ENCODE measurements around the gene TBC1D32.

The TBC1D32 gene

GRCh38 chr6:121142093-121142492 is 192.2 kb downstream of the TBC1D32 start:
- no peak overlapping the region for H2BK15ac ChIP-seq (ENCODE audit: low read length)
- H3K27me3 ChIP-seq (ENCODE audit: control insufficient read depth in 3 of 3, insufficient read depth in 3 of 3, low read depth in 1 of 3, low read length in 3 of 3): no peaks in the 10 kb centered on the region
- no peak overlapping the region for H2AFZ ChIP-seq (ENCODE audit: low read length)
- no peaks in the 10 kb centered on the region for H3K79me1 ChIP-seq (ENCODE audit: low read depth, low read length)
- no peak for DNase-seq (ENCODE audit: low spot score)
- no peak overlapping the region for H3K4ac ChIP-seq (ENCODE audit: low read length)
- no peak overlapping the region for H4K8ac ChIP-seq (ENCODE audit: low read depth, low read length)
- H4K91ac ChIP-seq (ENCODE audit: low read depth, low read length, poor library complexity): no peak overlapping the region
- no peak overlapping the region for H3K23ac ChIP-seq (ENCODE audit: low read depth, low read length, poor library complexity)
- no peak overlapping the region for H2BK12ac ChIP-seq (ENCODE audit: low read length)
- peaks cover 2 to 3% of the 10 kb centered on the region in 2 donors for H3K9me3 ChIP-seq (replicated peaks in 1 of 2; ENCODE audit: control insufficient read depth in 2 of 2, insufficient read depth in 1 of 2, low read depth in 1 of 2, low read length in 2 of 2)
- no peak overlapping the region for H2BK120ac ChIP-seq (ENCODE audit: low read depth, low read length)
- H3K18ac ChIP-seq (ENCODE audit: low read length): no peak overlapping the region
- H3K36me3 ChIP-seq (replicated peaks in 1 of 2; ENCODE audit: control insufficient read depth in 2 of 2, insufficient read depth in 2 of 2, low read length in 2 of 2): no peaks in the 10 kb centered on the region
- H3K9ac ChIP-seq (ENCODE audit: low read depth, low read length, poor library complexity): no peak overlapping the region
- no peak overlapping the region for H3K4me2 ChIP-seq (ENCODE audit: insufficient read depth, low read length, poor library complexity, severe bottlenecking)
- H2AK5ac ChIP-seq (ENCODE audit: low read depth, low read length): no peak overlapping the region
- H3K4me3 ChIP-seq (ENCODE audit: low read length in 2 of 2): no peak overlapping the region
- H2BK5ac ChIP-seq (ENCODE audit: low read length): no peak overlapping the region
- no peak overlapping the region for H3K14ac ChIP-seq (ENCODE audit: low read length)
- no peaks in the 10 kb centered on the region for H3K4me1 ChIP-seq (ENCODE audit: control insufficient read depth in 2 of 2, insufficient read depth in 1 of 2, low read depth in 1 of 2, low read length in 2 of 2)
- no peak overlapping the region for H3K27ac ChIP-seq (replicated peaks; ENCODE audit: low read length)
- WGBS, 2 donors (ENCODE audit: extremely low coverage in 2 of 2, insufficient read length in 2 of 2, insufficient replicate concordance in 1 of 2): no CpG with 5 or more reads among the region's 6 CpGs

- H2BK5ac ChIP-seq (ENCODE audit: low read length): no peak overlapping the region
- DNase-seq (ENCODE audit: low spot score): no peak
- no peaks in the 10 kb centered on the region for H3K4me1 ChIP-seq (ENCODE audit: control insufficient read depth in 2 of 2, insufficient read depth in 1 of 2, low read depth in 1 of 2, low read length in 2 of 2)
- H2BK15ac ChIP-seq (ENCODE audit: low read length): no peak overlapping the region
- H3K23ac ChIP-seq (ENCODE audit: low read depth, low read length, poor library complexity): no peak overlapping the region
- H3K27me3 ChIP-seq (ENCODE audit: control insufficient read depth in 3 of 3, insufficient read depth in 3 of 3, low read depth in 1 of 3, low read length in 3 of 3): no peaks in the 10 kb centered on the region
- no peak overlapping the region for H4K8ac ChIP-seq (ENCODE audit: low read depth, low read length)
- H2BK12ac ChIP-seq (ENCODE audit: low read length): no peak overlapping the region
- no peaks in the 10 kb centered on the region for H3K36me3 ChIP-seq (replicated peaks in 1 of 2; ENCODE audit: control insufficient read depth in 2 of 2, insufficient read depth in 2 of 2, low read length in 2 of 2)
- H3K9ac ChIP-seq (ENCODE audit: low read depth, low read length, poor library complexity): no peak overlapping the region
- no peak overlapping the region for H2AK5ac ChIP-seq (ENCODE audit: low read depth, low read length)
- H2BK120ac ChIP-seq (ENCODE audit: low read depth, low read length): no peak overlapping the region
- H3K14ac ChIP-seq (ENCODE audit: low read length): no peak overlapping the region
- H3K4me2 ChIP-seq (ENCODE audit: insufficient read depth, low read length, poor library complexity, severe bottlenecking): no peak overlapping the region
- no peak overlapping the region for H3K27ac ChIP-seq (replicated peaks; ENCODE audit: low read length)
- no peaks in the 10 kb centered on the region for H3K9me3 ChIP-seq (replicated peaks in 1 of 2; ENCODE audit: control insufficient read depth in 2 of 2, insufficient read depth in 1 of 2, low read depth in 1 of 2, low read length in 2 of 2)
- no peak overlapping the region for H4K91ac ChIP-seq (ENCODE audit: low read depth, low read length, poor library complexity)
- H2AFZ ChIP-seq (ENCODE audit: low read length): no peak overlapping the region
- no peak overlapping the region for H3K4ac ChIP-seq (ENCODE audit: low read length)
- H3K18ac ChIP-seq (ENCODE audit: low read length): no peak overlapping the region
- no peak overlapping the region for H3K4me3 ChIP-seq (ENCODE audit: low read length in 2 of 2)
- no peaks in the 10 kb centered on the region for H3K79me1 ChIP-seq (ENCODE audit: low read depth, low read length)
Measured at GRCh38 chr6:121135425-121135824, 198.9 kb downstream of the TBC1D32 start.

- no peak overlapping the region for H2BK5ac ChIP-seq (ENCODE audit: low read length)
- H3K4ac ChIP-seq (ENCODE audit: low read length): no peak overlapping the region
- no peak overlapping the region for H3K23ac ChIP-seq (ENCODE audit: low read depth, low read length, poor library complexity)
- H4K91ac ChIP-seq (ENCODE audit: low read depth, low read length, poor library complexity): no peak overlapping the region
- H3K9ac ChIP-seq (ENCODE audit: low read depth, low read length, poor library complexity): no peak overlapping the region
- H3K4me3 ChIP-seq (ENCODE audit: low read length in 2 of 2): no peak overlapping the region
- H3K9me3 ChIP-seq (replicated peaks in 1 of 2; ENCODE audit: control insufficient read depth in 2 of 2, insufficient read depth in 1 of 2, low read depth in 1 of 2, low read length in 2 of 2): no peaks in the 10 kb centered on the region
- H2BK12ac ChIP-seq (ENCODE audit: low read length): no peak overlapping the region
- no peak overlapping the region for H3K18ac ChIP-seq (ENCODE audit: low read length)
- no peak overlapping the region for H2BK120ac ChIP-seq (ENCODE audit: low read depth, low read length)
- no peak overlapping the region for H4K8ac ChIP-seq (ENCODE audit: low read depth, low read length)
- DNase-seq (ENCODE audit: low spot score): no peak
- H3K27me3 ChIP-seq (ENCODE audit: control insufficient read depth in 3 of 3, insufficient read depth in 3 of 3, low read depth in 1 of 3, low read length in 3 of 3): no peaks in the 10 kb centered on the region
- no peak overlapping the region for H3K27ac ChIP-seq (replicated peaks; ENCODE audit: low read length)
- no peaks in the 10 kb centered on the region for H3K79me1 ChIP-seq (ENCODE audit: low read depth, low read length)
- H3K36me3 ChIP-seq (replicated peaks in 1 of 2; ENCODE audit: control insufficient read depth in 2 of 2, insufficient read depth in 2 of 2, low read length in 2 of 2): no peaks in the 10 kb centered on the region
- no peak overlapping the region for H2AK5ac ChIP-seq (ENCODE audit: low read depth, low read length)
- H2BK15ac ChIP-seq (ENCODE audit: low read length): no peak overlapping the region
- no peak overlapping the region for H3K14ac ChIP-seq (ENCODE audit: low read length)
- no peak overlapping the region for H2AFZ ChIP-seq (ENCODE audit: low read length)
- H3K4me1 ChIP-seq (ENCODE audit: control insufficient read depth in 2 of 2, insufficient read depth in 1 of 2, low read depth in 1 of 2, low read length in 2 of 2): no peaks in the 10 kb centered on the region
- no peak overlapping the region for H3K4me2 ChIP-seq (ENCODE audit: insufficient read depth, low read length, poor library complexity, severe bottlenecking)
Measured at GRCh38 chr6:121134922-121135321, 199.4 kb downstream of the TBC1D32 start.

GRCh38 chr6:121124600-121124999 is 209.7 kb downstream of the TBC1D32 start:
- Histone ChIP-seq H3K4me3 (ENCODE audit: low read length in 2 of 2) (no peak overlapping the region), H3K9me3 (replicated peaks in 1 of 2; ENCODE audit: control insufficient read depth in 2 of 2, insufficient read depth in 1 of 2, low read depth in 1 of 2, low read length in 2 of 2) (peaks cover 7 to 22% of the 10 kb centered on the region in 2 donors), H2BK120ac (ENCODE audit: low read depth, low read length) (no peak overlapping the region), H3K9ac (ENCODE audit: low read depth, low read length, poor library complexity) (no peak overlapping the region), H3K18ac (ENCODE audit: low read length) (no peak overlapping the region), H2AFZ (ENCODE audit: low read length) (no peak overlapping the region), H4K8ac (ENCODE audit: low read depth, low read length) (no peak overlapping the region), H3K79me1 (ENCODE audit: low read depth, low read length) (no peaks in the 10 kb centered on the region), H4K91ac (ENCODE audit: low read depth, low read length, poor library complexity) (no peak overlapping the region), H3K4me2 (ENCODE audit: insufficient read depth, low read length, poor library complexity, severe bottlenecking) (no peak overlapping the region), H2AK5ac (ENCODE audit: low read depth, low read length) (no peak overlapping the region), H3K27ac (replicated peaks; ENCODE audit: low read length) (no peak overlapping the region), H2BK15ac (ENCODE audit: low read length) (no peak overlapping the region), H2BK5ac (ENCODE audit: low read length) (no peak overlapping the region), H3K4me1 (ENCODE audit: control insufficient read depth in 2 of 2, insufficient read depth in 1 of 2, low read depth in 1 of 2, low read length in 2 of 2) (no peaks in the 10 kb centered on the region), H3K27me3 (ENCODE audit: control insufficient read depth in 3 of 3, insufficient read depth in 3 of 3, low read depth in 1 of 3, low read length in 3 of 3) (no peaks in the 10 kb centered on the region), H3K23ac (ENCODE audit: low read depth, low read length, poor library complexity) (no peak overlapping the region), H3K4ac (ENCODE audit: low read length) (no peak overlapping the region), H3K36me3 (replicated peaks in 1 of 2; ENCODE audit: control insufficient read depth in 2 of 2, insufficient read depth in 2 of 2, low read length in 2 of 2) (peaks cover 8% of the 10 kb centered on the region in 2 donors), H3K14ac (ENCODE audit: low read length) (no peak overlapping the region), H2BK12ac (ENCODE audit: low read length) (no peak overlapping the region)
- no peak for DNase-seq (ENCODE audit: low spot score)

Data from neuronal stem cell (in vitro differentiated cells).